ENCODE data around the gene MRPL37.

- TF ChIP-seq L3MBTL2 (conservative IDR thresholded peaks at IDR 0.05) (no peak), BHLHE40 (IDR thresholded peaks at IDR 0.05; ENCODE audit: borderline replicate concordance) (no peak), FOXK2 (IDR thresholded peaks at IDR 0.05) (no peak), TARDBP (IDR thresholded peaks at IDR 0.05) (no peak), ELF4 (IDR thresholded peaks at IDR 0.05) (no peak), ZNF384 (IDR thresholded peaks at IDR 0.05) (no peak), ARNT (IDR thresholded peaks at IDR 0.05) (no peak), SP1 (IDR thresholded peaks at IDR 0.05) (no peak), FOXA1 (IDR thresholded peaks at IDR 0.05) (no peak), NFRKB (IDR thresholded peaks at IDR 0.05) (no peak), CTBP1 (IDR thresholded peaks at IDR 0.05; ENCODE audit: borderline replicate concordance) (no peak), HDGF (IDR thresholded peaks at IDR 0.05; ENCODE audit: borderline replicate concordance) (no peak), FOXM1 (IDR thresholded peaks at IDR 0.05; ENCODE audit: borderline replicate concordance) (no peak)
Measured at GRCh38 chr1:54244655-54245054, 44.7 kb downstream of the MRPL37 start.

All from HEK293T (cell line).